Measurements from ENCODE around the gene TYMP.
A peak's percentile ranks its signal among the peaks of the same experiment; 100 is the strongest.
"Not testable (repeated sequence)": the region's sequence is repeated elsewhere in the genome, so short reads cannot be mapped to it uniquely, and the experiment has no call there.

Gene TYMP

DNA sequence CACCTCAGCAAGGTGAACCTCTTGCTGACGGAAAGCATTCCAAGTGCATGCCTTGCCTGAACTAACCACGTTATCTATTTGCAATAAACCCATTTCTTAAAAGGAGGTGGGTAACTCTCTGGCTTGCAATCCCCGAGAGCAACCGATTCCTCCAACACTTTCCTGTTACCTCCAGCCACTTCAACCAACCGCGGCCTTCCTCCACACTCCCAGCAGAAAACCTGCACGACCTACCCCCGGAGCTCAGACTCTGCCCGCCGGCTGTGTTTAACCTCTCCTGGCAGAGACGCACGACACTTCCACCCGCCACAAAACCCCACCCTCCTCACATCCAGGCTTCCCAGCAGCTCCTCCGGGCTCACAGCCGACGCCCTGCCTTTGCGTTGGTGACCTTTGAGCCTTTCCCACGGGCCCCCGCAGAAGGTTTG, 5.1 kb downstream of the TYMP start:
- DNase-seq (ENCODE audit: low read depth, low spot score): no peak

DNA sequence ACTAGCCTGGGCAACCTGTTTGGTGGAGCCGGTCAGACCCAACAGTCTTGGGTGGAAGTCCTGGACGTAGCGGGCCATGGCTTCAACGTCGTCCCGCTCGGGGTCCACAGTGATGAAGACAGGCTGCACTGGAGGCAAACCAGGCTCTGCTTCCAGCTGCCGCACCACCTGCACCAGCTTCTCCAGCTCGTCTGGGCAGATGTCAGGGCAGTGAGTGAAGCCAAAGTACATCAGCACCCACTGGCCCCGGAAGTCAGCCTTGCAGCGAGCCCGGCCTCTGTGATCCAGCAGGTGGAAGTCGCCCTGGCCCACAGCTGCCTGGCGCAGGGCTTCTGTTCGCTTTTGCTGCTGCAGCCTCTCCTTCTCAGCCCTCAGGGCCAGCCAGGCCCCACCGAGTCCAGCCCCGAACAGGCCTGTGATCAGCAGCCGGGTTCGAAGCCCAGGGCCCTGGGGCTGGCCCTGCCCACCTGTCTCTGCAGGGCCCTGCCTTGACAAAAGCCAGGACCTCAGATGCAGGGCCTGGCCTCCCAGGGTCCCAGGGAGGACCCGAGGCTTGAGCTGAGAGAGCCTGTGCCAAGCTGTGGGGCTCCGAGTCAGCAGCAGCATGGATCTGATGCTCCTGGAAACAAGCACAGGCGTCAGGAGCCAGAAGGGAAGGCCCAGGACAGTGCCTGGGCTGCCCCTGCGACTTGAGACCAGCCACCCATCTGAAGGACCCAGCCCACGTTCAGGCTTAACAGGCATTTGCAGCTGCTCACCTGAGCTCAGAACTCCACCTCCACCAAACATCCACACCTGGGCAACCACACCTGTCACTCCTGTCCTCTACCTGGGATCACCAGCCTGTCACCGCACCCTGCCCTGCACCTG, 5.8 kb downstream of the TYMP start:
- no peak for DNase-seq (ENCODE audit: low read depth, low spot score)

GRCh38 chr22:50523458-50523805, 6.4 kb downstream of the TYMP start:
- DNase-seq (ENCODE audit: low read depth, low spot score): no peak

- DNase-seq (ENCODE audit: low read depth, low spot score): no peak
Observed at GRCh38 chr22:50522806-50523438, 6.9 kb downstream of the TYMP start.

- no peak for DNase-seq (ENCODE audit: low read depth, low spot score)
Observed at GRCh38 chr22:50522208-50522805, 7.5 kb downstream of the TYMP start.

DNA sequence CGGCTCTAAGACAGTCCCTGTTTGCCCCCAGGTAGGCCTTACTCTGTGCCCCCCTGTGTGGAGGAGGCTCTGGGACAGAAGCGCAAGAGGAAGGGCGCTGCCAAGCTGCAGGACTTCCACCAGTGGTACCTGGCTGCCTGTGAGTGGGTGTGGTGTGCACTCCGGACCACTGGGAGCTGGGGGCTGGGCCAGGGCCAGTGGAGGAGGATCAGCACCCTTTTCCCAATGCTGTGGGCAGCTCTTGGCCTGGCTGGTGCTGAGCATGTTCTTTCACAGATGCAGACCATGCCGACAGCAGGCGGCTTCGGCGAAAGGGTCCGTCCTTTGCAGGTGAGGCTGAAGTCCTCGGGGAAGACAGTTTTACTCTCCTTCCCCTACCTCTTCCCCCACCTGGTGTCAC, 8.1 kb downstream of the TYMP start:
- DNase-seq (ENCODE audit: low read depth, low spot score): no peak

- no peak for DNase-seq (ENCODE audit: low read depth, low spot score)
Observed at GRCh38 chr22:50520826-50521453, 8.9 kb downstream of the TYMP start.

DNA sequence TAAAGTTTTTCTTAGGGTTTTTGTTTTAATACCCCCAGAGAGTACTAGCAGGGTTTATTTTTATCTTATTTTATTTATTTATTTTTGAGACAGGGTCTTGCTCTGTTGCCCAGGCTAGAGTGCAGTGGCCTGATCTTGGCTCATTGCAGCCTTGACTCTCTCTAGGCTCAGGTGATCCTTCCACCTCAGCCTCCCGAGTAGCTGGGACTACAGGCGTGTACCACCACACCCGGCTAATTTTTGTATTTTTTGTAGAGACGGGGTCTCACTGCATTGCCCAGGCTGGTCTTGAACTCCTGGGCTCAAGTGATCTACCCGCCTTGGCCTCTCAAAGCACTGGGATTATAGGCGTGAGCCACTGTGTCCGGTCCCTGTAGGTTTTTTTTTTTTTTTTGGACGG, 9.6 kb downstream of the TYMP start:
- not testable (repeated sequence) for DNase-seq (ENCODE audit: low read depth, low spot score)

DNA sequence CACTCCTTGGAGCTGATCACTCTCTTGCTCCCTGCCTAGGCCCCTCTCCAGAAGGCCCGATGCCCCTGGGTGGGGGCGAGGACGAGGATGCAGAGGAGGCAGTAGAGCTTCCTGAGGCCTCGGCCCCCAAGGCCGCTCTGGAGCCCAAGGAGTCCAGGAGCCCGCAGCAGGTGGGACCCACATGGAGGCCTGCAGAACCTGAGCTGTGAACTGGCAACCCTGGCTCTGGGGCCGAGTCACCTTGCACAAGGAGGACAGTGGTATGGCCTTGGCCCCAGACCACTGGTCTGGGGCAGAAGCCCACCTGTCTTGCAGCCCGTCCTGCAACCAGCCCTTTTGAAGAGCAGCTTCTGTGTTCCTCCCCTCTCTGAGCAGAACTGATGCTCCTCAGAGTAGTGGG, 10.7 kb downstream of the TYMP start:
- DNase-seq (ENCODE audit: low read depth, low spot score): no peak

DNA sequence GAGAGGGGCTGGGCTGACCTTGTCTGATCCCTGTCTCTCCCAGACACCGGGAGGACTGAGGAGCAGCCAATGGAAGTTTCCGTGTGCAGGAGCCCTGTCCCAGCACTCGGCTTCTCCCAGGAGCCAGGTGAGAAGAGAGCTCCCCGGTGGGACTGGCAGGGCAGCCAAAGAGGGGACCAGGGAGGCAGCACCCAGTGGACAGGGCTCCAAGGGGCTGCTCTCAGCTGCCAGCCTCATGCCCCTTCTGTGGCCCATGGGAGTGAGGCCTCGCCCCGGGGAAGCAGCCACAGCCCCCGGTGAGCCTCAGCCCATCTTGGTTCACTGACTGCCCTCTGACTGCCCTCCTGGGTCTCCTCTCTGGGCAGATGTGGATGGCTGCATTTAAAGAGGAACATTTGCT, 11.2 kb downstream of the TYMP start:
- no peak for DNase-seq (ENCODE audit: low read depth, low spot score)

GRCh38 chr22:50517495-50518260, 12.1 kb downstream of the TYMP start:
- no peak for DNase-seq (ENCODE audit: low read depth, low spot score)

- no peak for DNase-seq (ENCODE audit: low read depth, low spot score)
Observed at GRCh38 chr22:50516891-50517290, 12.9 kb downstream of the TYMP start.

- DNase-seq (ENCODE audit: low read depth, low spot score): no peak
Observed at GRCh38 chr22:50516068-50516467, 13.7 kb downstream of the TYMP start.

DNA sequence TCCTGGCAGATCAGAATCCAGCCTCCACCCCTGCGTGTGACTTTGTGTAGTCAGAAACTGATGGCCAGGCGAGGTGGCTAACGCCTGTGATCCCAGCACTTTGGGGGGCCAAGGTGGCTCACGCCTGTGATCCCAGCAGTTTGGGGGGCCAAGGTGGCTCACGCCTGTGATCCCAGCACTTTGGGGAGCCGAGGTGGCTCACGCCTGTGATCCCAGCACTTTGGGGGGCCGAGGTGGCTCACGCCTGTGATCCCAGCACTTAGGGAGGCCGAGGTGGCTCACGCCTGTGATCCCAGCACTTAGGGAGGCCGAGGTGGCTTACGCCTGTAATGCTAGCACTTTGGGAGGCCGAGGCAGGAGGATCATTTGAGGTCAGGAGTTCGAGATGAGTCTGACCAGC, 16.6 kb downstream of the TYMP start:
- DNase-seq (ENCODE audit: low read depth, low spot score): no peak

DNA sequence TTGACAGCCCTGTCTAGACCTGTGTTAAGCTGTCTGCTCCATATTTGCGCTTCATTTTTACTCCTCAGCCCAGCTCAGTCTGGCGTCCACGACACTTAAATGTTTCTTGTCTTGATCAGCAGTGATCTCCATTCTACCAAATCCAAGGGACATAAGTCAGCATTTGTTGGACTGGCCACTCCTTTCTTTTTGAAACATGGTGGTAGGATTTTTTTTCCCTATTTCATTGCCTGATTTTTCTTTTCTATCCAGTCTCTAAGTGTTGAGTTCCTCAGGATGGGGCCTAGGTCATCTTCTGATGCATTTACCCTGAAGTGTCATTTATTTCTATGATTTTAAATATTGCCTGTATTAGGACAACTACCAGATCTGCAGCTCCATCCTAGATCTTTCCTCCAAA, 20.9 kb downstream of the TYMP start:
- no peak for DNase-seq (ENCODE audit: low read depth, low spot score)

- DNase-seq (ENCODE audit: low read depth, low spot score): peak; percentile 77
Observed at GRCh38 chr22:50507991-50508884, 21.6 kb downstream of the TYMP start, which contains the start of gene NCAPH2. Gene NCAPH2, plus strand, starts transcription at chr22:50508224. Its CDS starts 114 bp downstream, at chr22:50508338.

DNA sequence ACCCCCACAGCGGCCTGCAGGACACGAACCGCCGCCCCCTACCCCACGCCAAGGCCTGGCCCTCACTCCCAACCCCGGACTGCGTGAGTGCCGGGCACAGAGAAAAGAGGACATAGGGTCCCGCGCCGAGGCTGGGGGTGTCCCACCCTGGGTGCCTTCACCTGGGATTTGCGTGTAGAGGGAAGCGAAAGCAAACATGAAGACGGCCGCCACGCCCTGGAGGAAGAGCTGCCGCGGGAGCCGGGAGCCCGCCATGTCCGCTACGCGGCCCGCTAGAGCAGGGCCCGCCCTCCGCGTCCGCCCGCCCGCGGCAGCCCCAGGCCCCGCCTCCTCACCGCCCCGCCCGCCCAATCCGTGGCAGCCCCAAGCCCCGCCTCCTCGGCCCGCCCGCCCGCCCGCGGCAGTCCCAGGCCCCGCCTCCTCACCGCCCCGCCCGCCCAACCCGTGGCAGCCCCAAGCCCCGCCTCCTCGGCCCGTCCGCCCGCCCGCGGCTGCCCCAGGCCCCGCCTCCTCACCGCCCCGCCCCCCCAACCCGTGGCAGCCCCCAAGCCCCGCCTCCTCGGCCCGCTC, 22.3 kb downstream of the TYMP start, which contains the start of gene LMF2:
TSS of gene LMF2 (minus strand) at position 282 of the 570 bp plus-strand sequence. CDS start at position 255, 27 bp downstream.
- no peak for DNase-seq (ENCODE audit: low read depth, low spot score)

DNA sequence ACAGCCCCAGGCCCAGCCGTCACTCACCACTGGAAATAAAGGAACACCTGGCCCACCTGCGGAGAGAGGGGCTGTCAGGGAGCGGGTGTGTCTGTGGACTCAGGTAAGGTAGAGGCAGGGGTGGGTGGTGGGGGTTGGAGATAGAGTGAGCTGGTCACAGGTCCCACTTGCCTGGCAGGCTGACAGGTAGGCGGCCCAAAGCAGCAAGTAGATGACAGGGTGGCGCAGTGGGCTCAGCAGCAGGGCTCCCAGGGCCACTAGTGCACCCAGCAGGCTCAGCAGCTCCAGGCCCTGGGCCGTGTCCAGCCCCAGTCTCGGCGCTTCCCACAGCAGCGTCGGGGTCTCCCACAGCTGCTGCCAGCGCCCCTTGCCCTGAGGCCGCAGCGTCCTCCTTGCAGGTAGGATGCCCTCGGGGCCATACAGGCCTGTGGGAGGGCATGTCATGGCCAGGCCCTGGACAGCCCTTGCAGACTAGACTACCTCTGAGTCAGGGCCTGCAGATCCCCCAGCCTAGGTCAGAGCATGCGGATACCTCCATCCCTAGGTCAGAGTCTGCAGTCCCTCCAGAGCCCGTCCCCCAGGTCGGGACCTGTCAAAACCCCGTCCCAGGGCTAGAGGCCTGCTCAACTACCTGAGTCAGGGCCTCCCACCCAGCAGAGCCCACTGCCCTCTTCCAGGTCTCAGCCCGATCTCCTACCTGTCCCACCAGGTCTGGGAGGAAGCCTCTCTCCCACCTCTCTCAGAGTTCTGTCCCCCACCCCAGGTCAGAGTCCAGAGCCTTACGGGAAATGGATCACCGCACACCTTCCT, 23.0 kb downstream of the TYMP start:
- DNase-seq (ENCODE audit: low read depth, low spot score): no peak
